B cell (primary cell): Measurements from ENCODE around the gene CAMK2A. TPM values are rescaled to one million over a fixed set of nuclear protein-coding genes. Genes with fewer than 3 reads are reported as not detected.

Experiments
- ATAC-seq: fragments of 200-7000 bp; cut with Tn5 transposase; one replicate; pipeline ENCODE4 v1.10.0; 2021; ENCODE audit warnings: low read depth, mild to moderate bottlenecking, moderate number of reproducible peaks, moderate library complexity
- CTCF ChIA-PET: fragments of 350-600 bp; sonication (Branson Sonifier 250); formaldehyde crosslinking; loops from one replicate; lab custom pipeline; 2021; ENCODE audit warnings: antibody characterized with exemption, inconsistent platforms; lab: Charles Lee
- POLR2A ChIA-PET: fragments of 350-600 bp; sonication (Branson Sonifier 250); formaldehyde crosslinking; loops from one replicate; lab custom pipeline; 2021; ENCODE audit warnings: antibody characterized with exemption; lab: Charles Lee
- DNase-seq: peaks from one replicate; pipeline ENCODE4 v3.0.0; 2013
- H2AFZ ChIP-seq: 2 replicates; pipeline ENCODE4 v1.6.1; 2012; ENCODE audit warnings: mild to moderate bottlenecking, low read depth, low read length; ENCODE audit not compliant: insufficient read depth, poor library complexity, severe bottlenecking
- H3K27ac ChIP-seq, 2 donors: 1 replicate in 1 of 2; 2 replicates in 1 of 2; pipeline ENCODE4 v1.5.1; 2012 to 2013; ENCODE audit warnings: low read length in 2 of 2, mild to moderate bottlenecking in 2 of 2, moderate library complexity in 1 of 2
- H3K27me3 ChIP-seq, 4 experiments: fragments of 200-600 bp in 1 of 4; sonication (generic) in 1 of 4; replicated peaks in 1 of 4; 1 replicate in 2 of 4; 2 replicates in 2 of 4; pipeline versions ENCODE4 v1.6.1 to v1.7.0; 2013 to 2016; ENCODE audit warnings: low read length in 3 of 4, mild to moderate bottlenecking in 2 of 4, mixed read lengths in 1 of 4, moderate library complexity in 1 of 4; ENCODE audit not compliant: insufficient read depth in 4 of 4, control insufficient read depth in 3 of 4; ENCODE audit errors: control extremely low read depth in 1 of 4
- H3K36me3 ChIP-seq, 2 experiments: replicated peaks in 1 of 2; 1 replicate in 1 of 2; 2 replicates in 1 of 2; pipeline versions ENCODE4 v1.6.1 to v1.7.1; 2013; ENCODE audit warnings: low read length in 1 of 2; ENCODE audit not compliant: insufficient read depth in 2 of 2, control insufficient read depth in 1 of 2; ENCODE audit errors: control extremely low read depth in 1 of 2, extremely low read depth in 1 of 2
- H3K4me1 ChIP-seq, 2 donors: fragments of 200-600 bp in 1 of 2; sonication (generic) in 1 of 2; 1 replicate in 1 of 2; 2 replicates in 1 of 2; pipeline versions ENCODE4 v1.5.1 to v1.6.1; 2013 to 2017; ENCODE audit warnings: low read length in 2 of 2; ENCODE audit not compliant: control insufficient read depth in 2 of 2, insufficient read depth in 2 of 2
- H3K4me2 ChIP-seq: replicated peaks from 2 replicates; pipeline ENCODE3; 2012; ENCODE audit warnings: mild to moderate bottlenecking, low read depth, low read length; ENCODE audit not compliant: poor library complexity, severe bottlenecking
- H3K4me3 ChIP-seq, 5 experiments: fragments of 200-600 bp in 1 of 5; sonication (generic) in 1 of 5; 1 replicate in 3 of 5; 2 replicates in 2 of 5; pipeline versions ENCODE4 v1.5.1 to v1.7.0; 2011 to 2016; ENCODE audit warnings: low read length in 4 of 5, mild to moderate bottlenecking in 4 of 5, low read depth in 2 of 5, control low read depth in 1 of 5, moderate library complexity in 1 of 5; ENCODE audit not compliant: insufficient read depth in 1 of 5; ENCODE audit errors: control extremely low read depth in 1 of 5, extremely low read depth in 1 of 5
- H3K79me2 ChIP-seq: fragments of 200-600 bp; sonication (generic); one replicate; pipeline ENCODE4 v1.6.0; 2016; ENCODE audit warnings: low read length; ENCODE audit not compliant: control insufficient read depth, insufficient read depth
- H3K9ac ChIP-seq: fragments of 200-600 bp; sonication (generic); 2 replicates; pipeline ENCODE4 v1.6.1; 2017; ENCODE audit warnings: mild to moderate bottlenecking, low read length, moderate library complexity
- H3K9me3 ChIP-seq, 3 donors: one replicate each; pipeline versions ENCODE4 v1.6.1 to v1.7.1; 2013; ENCODE audit warnings: low read length in 2 of 3; ENCODE audit not compliant: control insufficient read depth in 2 of 3, insufficient read depth in 1 of 3; ENCODE audit errors: control extremely low read depth in 1 of 3
- H4K20me1 ChIP-seq: 2 replicates; pipeline ENCODE4 v1.6.0; 2012; ENCODE audit warnings: mild to moderate bottlenecking, low read length; ENCODE audit not compliant: insufficient read depth, control insufficient read depth, poor library complexity, severe bottlenecking
- H3K27ac Mint-ChIP-seq: one replicate; pipeline ENCODE4 v1.8.0; 2021; ENCODE audit warnings: mixed read lengths
- H3K27me3 Mint-ChIP-seq: one replicate; pipeline ENCODE4 v1.8.0; 2021; ENCODE audit warnings: mixed read lengths
- H3K4me1 Mint-ChIP-seq: one replicate; pipeline ENCODE4 v1.8.0; 2021; ENCODE audit warnings: mixed read lengths
- H3K4me3 Mint-ChIP-seq: one replicate; pipeline ENCODE4 v1.8.0; 2021; ENCODE audit warnings: mixed read lengths
- H3K9me3 Mint-ChIP-seq: one replicate; pipeline ENCODE4 v1.8.0; 2022; ENCODE audit warnings: mixed read lengths; ENCODE audit not compliant: insufficient read depth
- EZH2 ChIP-seq: IDR thresholded peaks from 2 replicates; pipeline ENCODE4 v1.6.1; 2012; ENCODE audit warnings: borderline replicate concordance, low read depth, mild to moderate bottlenecking, moderate library complexity, low read length; ENCODE audit not compliant: insufficient read depth, poor library complexity, severe bottlenecking
- WGBS: methylation state at CpG from one replicate; pipeline ENCODE4 v1.1.5; 2013; ENCODE audit warnings: missing lambda C conversion rate; ENCODE audit not compliant: insufficient coverage; 5-methylcytosine and 5-hydroxymethylcytosine counted together
- intact Hi-C: fragments of 100-400 bp; cut with micrococcal nuclease; formaldehyde crosslinking; loops from one replicate; pipeline ENCODE4 v1.10.0; 2022
- polyA plus RNA-seq: library from polyadenylated mRNA; depleted of rRNA; stranded (reverse); fragments of >200 nt; gene quantifications from 2 replicates; pipeline ENCODE4 v1.2.3, GENCODE V29; 2012
- total RNA-seq, 2 donors: library from RNA; stranded (reverse); fragments of 120-200 nt in 1 of 2; gene quantifications; 1 replicate in 1 of 2; 2 replicates in 1 of 2; pipeline versions ENCODE4 v1.2.3 to v1.2.4, GENCODE V29; 2013 to 2022
- TF ChIP-seq, protein P1 (sequence below): fragments of 200-600 bp; IDR thresholded peaks from one replicate; pipeline ENCODE4 v1.8.0; 2022; ENCODE audit warnings: antibody characterized with exemption, mild to moderate bottlenecking

The CAMK2A gene
- total and polyA plus RNA-seq, 2 donors (not counting 1 experiment from before 2014, with no cell fraction given), result not detected

DNA sequence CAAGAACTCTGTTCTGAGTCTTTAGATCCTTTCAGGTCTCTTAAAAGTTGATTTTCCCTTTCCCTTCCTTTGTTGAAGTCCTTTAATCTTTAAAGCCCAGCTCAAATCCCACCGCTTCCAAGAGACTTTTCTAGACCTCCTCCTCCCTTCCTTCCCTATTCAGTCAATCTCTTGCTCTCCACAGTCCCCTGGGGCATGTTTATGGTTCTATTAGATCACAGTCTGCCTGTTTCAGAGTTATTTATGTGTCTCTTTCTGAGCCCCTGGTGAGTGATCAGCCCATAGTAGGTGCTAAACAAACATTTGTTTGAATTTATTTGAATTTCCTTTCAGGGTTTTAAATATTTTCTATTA lies 20.3 kb upstream of the CAMK2A start:
- no peaks in the 10 kb centered on the region for H3K4me1 Mint-ChIP-seq
- no peak overlapping the region for H3K27ac Mint-ChIP-seq
- no peaks in the 10 kb centered on the region for H3K9me3 ChIP-seq
- no peaks in the 10 kb centered on the region for H3K79me2 ChIP-seq
- no peaks in the 10 kb centered on the region for H4K20me1 ChIP-seq
- no peak overlapping the region for H2AFZ ChIP-seq
- no peak overlapping the region for H3K27ac ChIP-seq
- no peak for DNase-seq
- no peak overlapping the region for H3K9ac ChIP-seq
- H3K4me2 ChIP-seq, result no peak overlapping the region
- intact Hi-C loops, result no loop called here
- no peaks in the 10 kb centered on the region for H3K4me1 ChIP-seq
- ATAC-seq, result no peak
- no peak overlapping the region for H3K4me3 Mint-ChIP-seq
- no peaks in the 10 kb centered on the region for H3K9me3 Mint-ChIP-seq
- H3K36me3 ChIP-seq, result no peaks in the 10 kb centered on the region
- H3K27me3 ChIP-seq, result peaks cover 0 to 5% (median 0%) of the 10 kb centered on the region in 4 experiments
- CTCF ChIA-PET, result no interaction called here
- no peak for TF ChIP-seq EZH2
- H3K27me3 Mint-ChIP-seq, result peaks cover 30% of the 10 kb centered on the region
- H3K4me3 ChIP-seq, result no peak overlapping the region
- WGBS, result no CpG with 5 or more reads among the region's 1 CpG
- POLR2A ChIA-PET, result no interaction called here

DNA sequence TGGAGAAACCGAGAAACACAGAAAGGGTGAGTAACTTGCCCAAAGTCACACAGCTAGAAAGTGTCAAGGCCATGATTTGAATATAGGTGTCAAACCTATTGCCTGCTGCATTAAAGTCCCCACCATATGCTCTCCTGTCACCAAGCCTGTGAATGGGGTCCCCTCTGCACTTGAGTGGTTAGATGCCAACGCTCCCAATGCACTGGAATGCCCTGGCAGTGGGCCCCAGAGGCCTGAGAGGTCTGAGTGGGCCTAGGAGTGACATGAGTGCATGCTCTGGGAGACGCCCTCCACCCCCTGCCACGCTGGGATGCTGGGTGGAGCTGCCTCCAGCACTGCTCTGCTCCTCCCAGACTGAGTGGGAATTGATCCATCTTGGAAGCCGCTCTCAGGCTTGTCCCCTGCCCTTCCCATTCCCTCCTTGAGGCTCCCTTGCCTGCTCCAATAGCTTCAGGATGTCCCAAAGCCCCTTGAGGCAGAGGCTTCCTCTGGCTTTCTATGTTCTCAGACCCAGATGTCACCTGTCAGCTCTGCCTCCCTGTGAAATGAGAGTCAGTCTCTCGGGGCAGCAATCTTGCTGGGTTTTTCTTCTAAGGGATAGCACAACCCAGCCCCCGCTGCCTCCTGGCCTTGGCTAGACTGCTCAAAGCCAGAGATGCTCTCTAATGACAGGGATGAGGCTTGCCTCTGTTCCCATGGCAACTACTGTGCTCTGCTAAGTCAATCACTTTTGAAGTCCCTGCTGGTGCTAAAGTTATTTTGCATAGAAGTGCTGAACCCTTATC lies 19.7 kb upstream of the CAMK2A start:
- no peaks in the 10 kb centered on the region for H3K4me1 Mint-ChIP-seq
- Histone ChIP-seq H3K79me2 (no peaks in the 10 kb centered on the region), H3K27me3 (peaks cover 0 to 5% (median 0%) of the 10 kb centered on the region in 4 experiments), H3K36me3 (no peaks in the 10 kb centered on the region), H3K9ac (no peak overlapping the region), H2AFZ (no peak overlapping the region), H3K27ac (no peak overlapping the region), H3K9me3 (no peaks in the 10 kb centered on the region), H3K4me3 (no peak overlapping the region), H4K20me1 (no peaks in the 10 kb centered on the region), H3K4me2 (no peak overlapping the region), H3K4me1 (no peaks in the 10 kb centered on the region)
- H3K4me3 Mint-ChIP-seq, result no peak overlapping the region
- ATAC-seq (no peak), DNase-seq (no peak)
- H3K27me3 Mint-ChIP-seq, result peaks cover 26% of the 10 kb centered on the region
- ChIA-PET CTCF (interaction anchor here (0.6 kb wide), 1 partner anchor 997 kb away, joined by 3 read pairs; no protein-coding TSS in a partner anchor), POLR2A (no interaction called here)
- 84% methylated on average over 5 of the region's 7 CpGs for WGBS
- intact Hi-C loops, result no loop called here
- TF ChIP-seq EZH2, result no peak
- TF ChIP-seq, protein P1, sequence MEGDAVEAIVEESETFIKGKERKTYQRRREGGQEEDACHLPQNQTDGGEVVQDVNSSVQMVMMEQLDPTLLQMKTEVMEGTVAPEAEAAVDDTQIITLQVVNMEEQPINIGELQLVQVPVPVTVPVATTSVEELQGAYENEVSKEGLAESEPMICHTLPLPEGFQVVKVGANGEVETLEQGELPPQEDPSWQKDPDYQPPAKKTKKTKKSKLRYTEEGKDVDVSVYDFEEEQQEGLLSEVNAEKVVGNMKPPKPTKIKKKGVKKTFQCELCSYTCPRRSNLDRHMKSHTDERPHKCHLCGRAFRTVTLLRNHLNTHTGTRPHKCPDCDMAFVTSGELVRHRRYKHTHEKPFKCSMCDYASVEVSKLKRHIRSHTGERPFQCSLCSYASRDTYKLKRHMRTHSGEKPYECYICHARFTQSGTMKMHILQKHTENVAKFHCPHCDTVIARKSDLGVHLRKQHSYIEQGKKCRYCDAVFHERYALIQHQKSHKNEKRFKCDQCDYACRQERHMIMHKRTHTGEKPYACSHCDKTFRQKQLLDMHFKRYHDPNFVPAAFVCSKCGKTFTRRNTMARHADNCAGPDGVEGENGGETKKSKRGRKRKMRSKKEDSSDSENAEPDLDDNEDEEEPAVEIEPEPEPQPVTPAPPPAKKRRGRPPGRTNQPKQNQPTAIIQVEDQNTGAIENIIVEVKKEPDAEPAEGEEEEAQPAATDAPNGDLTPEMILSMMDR, result no peak
- no peaks in the 10 kb centered on the region for H3K9me3 Mint-ChIP-seq
- no peak overlapping the region for H3K27ac Mint-ChIP-seq
